ENCODE data around the gene CHIT1. TPM values are rescaled to one million over a fixed set of nuclear protein-coding genes. Genes with fewer than 3 reads are reported as not detected.
"Not testable (repeated sequence)": the region's sequence is repeated elsewhere in the genome, so short reads cannot be mapped to it uniquely, and the experiment has no call there.

Gene CHIT1
- total and polyA plus RNA-seq, 2 of the 8 experiments (the other 6 are each of a cell fraction or from before 2014, with no cell fraction given): not detected

DNA sequence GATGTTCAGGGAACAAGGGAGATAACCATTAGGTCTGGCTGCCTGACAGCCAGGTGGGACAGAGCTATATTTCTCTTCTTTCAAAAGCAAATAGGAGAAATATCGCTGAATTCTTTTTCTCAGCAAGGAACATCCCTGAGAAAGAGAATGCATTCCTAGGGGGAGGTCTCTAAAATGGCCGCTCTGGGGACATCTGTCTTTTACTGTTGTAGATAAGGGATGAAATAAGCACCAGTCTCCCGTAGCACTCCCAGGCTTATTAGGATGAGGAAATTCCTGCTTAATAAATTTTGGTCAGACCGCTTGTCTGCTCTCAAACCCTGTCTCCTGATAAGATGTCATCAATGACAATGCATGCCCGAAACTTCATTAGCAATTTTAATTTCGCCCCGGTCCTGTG is 5.4 kb upstream of the CHIT1 start:
- H3K23ac ChIP-seq (ENCODE audit: insufficient read length); H3K79me1 ChIP-seq (ENCODE audit: low read depth, low read length); H3K36me3 ChIP-seq (ENCODE audit: control insufficient read depth in 2 of 4, insufficient read depth in 4 of 4, low read length in 3 of 4); H3K4me3 ChIP-seq (ENCODE audit: extremely low read depth in 1 of 4, insufficient read depth in 2 of 4, low read depth in 3 of 4, low read length in 4 of 4); H4K5ac ChIP-seq (ENCODE audit: insufficient read length, low read depth, low read length); H2AFZ ChIP-seq (ENCODE audit: low read length); H3K4me1 ChIP-seq (replicated peaks in 1 of 4; ENCODE audit: control insufficient read depth in 3 of 4, insufficient read depth in 4 of 4, low read length in 3 of 4); H2BK15ac ChIP-seq (ENCODE audit: low read length); H3K27me3 ChIP-seq (replicated peaks in 1 of 4; ENCODE audit: control insufficient read depth in 3 of 4, extremely low read depth in 1 of 4, insufficient read depth in 3 of 4, low read length in 3 of 4); H2AK5ac ChIP-seq (ENCODE audit: low read depth, low read length); H4K8ac ChIP-seq (ENCODE audit: extremely low read depth, insufficient read depth, low read length); H4K91ac ChIP-seq (replicated peaks; ENCODE audit: insufficient read length, low read length); H3K9ac ChIP-seq (replicated peaks in 1 of 4; ENCODE audit: extremely low read depth in 1 of 4, low read depth in 3 of 4, low read length in 3 of 4); H4K20me1 ChIP-seq (replicated peaks in 1 of 2; ENCODE audit: control insufficient read depth in 1 of 2, insufficient read depth in 2 of 2, low read length in 2 of 2); H3K4ac ChIP-seq (replicated peaks; ENCODE audit: insufficient read length, low read depth, low read length); H2BK20ac ChIP-seq (ENCODE audit: low read length); H3K79me2 ChIP-seq (ENCODE audit: control insufficient read depth in 1 of 2, insufficient read depth in 2 of 2, low read length in 2 of 2); FAIRE-seq; H3K4me2 ChIP-seq (ENCODE audit: insufficient read depth in 1 of 2, low read depth in 2 of 2, low read length in 2 of 2); POLR2A ChIA-PET (ENCODE audit: partially characterized antibody); H3K56ac ChIP-seq (replicated peaks; ENCODE audit: insufficient read length, low read depth, low read length); DNase-seq (ENCODE audit: low read depth in 1 of 2, low spot score in 2 of 2); H2BK12ac ChIP-seq (ENCODE audit: low read depth, low read length); H3K27ac ChIP-seq (ENCODE audit: low read depth, low read length); H3K14ac ChIP-seq (ENCODE audit: insufficient read length); H2BK5ac ChIP-seq (ENCODE audit: low read depth, low read length); H3K23me2 ChIP-seq (ENCODE audit: low read depth, low read length); H3K18ac ChIP-seq (ENCODE audit: extremely low read depth, low read length); H2BK120ac ChIP-seq (replicated peaks; ENCODE audit: low read depth, low read length): not testable (repeated sequence)
- H3K9me3 ChIP-seq (ENCODE audit: insufficient read depth in 2 of 2, low read depth in 1 of 2, low read length in 1 of 2): peaks cover 4 to 12% of the 10 kb centered on the region in 2 experiments; a peak in 3 of 4 replicates
- peak in 1 of 2 experiments; percentile 57; a peak in 1 of 3 replicates for TF ChIP-seq EP300 (IDR thresholded peaks at IDR 0.05; ENCODE audit: borderline replicate concordance in 1 of 2, low read depth in 2 of 2, low read length in 2 of 2)
- CTCF ChIA-PET (ENCODE audit: partially characterized antibody): interaction anchor here (0.6 to 1.8 kb wide), 3 partner anchors 18 to 150 kb away, joined by 3 to 4 read pairs (median 3); no protein-coding TSS in a partner anchor
- WGBS, 2 experiments (ENCODE audit: extremely low coverage in 1 of 2, insufficient coverage in 1 of 2, insufficient read length in 1 of 2, insufficient replicate concordance in 2 of 2, low coverage in 1 of 2, low lambda C conversion rate in 2 of 2, missing lambda C conversion rate in 1 of 2): 84% methylated on average over 7 of the region's 7 CpGs; no CpG with 5 or more reads in 1 of the 2 experiments

All from H1 (cell line).